Loucy (cell line): ENCODE data around the gene ISLR.

ENCODE experiments used
- CTCF ChIP-seq: fragments of 200-600 bp; sonication (generic); conservative IDR thresholded peaks from 2 replicates; pipeline ENCODE4 v1.5.1; 2014; ENCODE audit warnings: mild to moderate bottlenecking, antibody characterized with exemption, low read length
- EZH2phosphoT487 ChIP-seq: fragments of 200-600 bp; IDR thresholded peaks from 2 replicates; pipeline ENCODE4 v1.6.1; 2018; ENCODE audit warnings: antibody characterized with exemption, mild to moderate bottlenecking, moderate library complexity, borderline replicate concordance

GRCh38 chr15:74202452-74203401 lies 29.2 kb downstream of the ISLR start, which contains the start of gene STRA6:
- TF ChIP-seq CTCF (peak; percentile 55), EZH2phosphoT487 (no peak)
